Measurements from ENCODE around the gene SLC16A13. TPM values are rescaled to one million over a fixed set of nuclear protein-coding genes. Genes with fewer than 3 reads are reported as not detected.
A peak's percentile ranks its signal among the peaks of the same experiment; 100 is the strongest.

SLC16A13 gene
- total RNA-seq, 6 experiments from 2014 or later: 1.6 to 3.4 (median 1.9) TPM

DNA sequence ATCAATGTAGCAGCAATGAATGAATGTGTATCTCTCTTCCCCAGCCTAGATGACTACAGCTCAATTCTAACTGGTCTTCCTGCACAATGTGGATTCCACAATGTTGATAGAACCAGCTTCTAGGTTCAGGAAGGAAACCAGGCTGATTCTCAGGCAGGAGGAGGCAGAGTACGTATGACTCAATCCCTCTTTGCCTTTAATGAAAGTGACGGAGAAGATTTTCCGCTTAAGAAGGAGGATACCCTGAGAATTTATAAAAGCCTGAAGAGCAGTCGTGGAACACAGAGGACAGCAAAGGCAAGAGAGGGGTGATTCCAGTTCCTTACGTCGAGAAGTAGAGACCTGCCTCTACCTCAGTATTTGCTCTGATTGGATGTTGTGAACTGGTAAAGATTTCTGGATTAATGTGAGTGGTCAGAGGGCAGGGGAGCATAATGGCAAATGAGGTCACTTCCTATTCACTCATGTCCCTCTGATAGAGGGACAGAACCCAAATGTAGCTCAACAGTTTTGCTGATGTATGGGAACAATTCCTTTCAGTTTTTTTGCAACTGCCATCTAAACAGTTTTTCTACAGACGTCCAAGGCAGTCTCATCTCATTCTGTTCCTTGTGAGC is 23.1 kb downstream of the SLC16A13 start:
- DNase-seq: no peak
- Mint-ChIP-seq H3K4me3 (no peak overlapping the region), H3K4me1 (ENCODE audit: low read depth) (peaks cover 25% of the 10 kb centered on the region), H3K27me3 (ENCODE audit: insufficient read depth) (peaks cover 32% of the 10 kb centered on the region), H3K27ac (no peak overlapping the region), H3K36me3 (ENCODE audit: low read depth) (no peaks in the 10 kb centered on the region), H3K9me3 (no peaks in the 10 kb centered on the region)
- TF ChIP-seq, protein P1, sequence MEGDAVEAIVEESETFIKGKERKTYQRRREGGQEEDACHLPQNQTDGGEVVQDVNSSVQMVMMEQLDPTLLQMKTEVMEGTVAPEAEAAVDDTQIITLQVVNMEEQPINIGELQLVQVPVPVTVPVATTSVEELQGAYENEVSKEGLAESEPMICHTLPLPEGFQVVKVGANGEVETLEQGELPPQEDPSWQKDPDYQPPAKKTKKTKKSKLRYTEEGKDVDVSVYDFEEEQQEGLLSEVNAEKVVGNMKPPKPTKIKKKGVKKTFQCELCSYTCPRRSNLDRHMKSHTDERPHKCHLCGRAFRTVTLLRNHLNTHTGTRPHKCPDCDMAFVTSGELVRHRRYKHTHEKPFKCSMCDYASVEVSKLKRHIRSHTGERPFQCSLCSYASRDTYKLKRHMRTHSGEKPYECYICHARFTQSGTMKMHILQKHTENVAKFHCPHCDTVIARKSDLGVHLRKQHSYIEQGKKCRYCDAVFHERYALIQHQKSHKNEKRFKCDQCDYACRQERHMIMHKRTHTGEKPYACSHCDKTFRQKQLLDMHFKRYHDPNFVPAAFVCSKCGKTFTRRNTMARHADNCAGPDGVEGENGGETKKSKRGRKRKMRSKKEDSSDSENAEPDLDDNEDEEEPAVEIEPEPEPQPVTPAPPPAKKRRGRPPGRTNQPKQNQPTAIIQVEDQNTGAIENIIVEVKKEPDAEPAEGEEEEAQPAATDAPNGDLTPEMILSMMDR (IDR thresholded peaks at IDR 0.05): no peak

DNA sequence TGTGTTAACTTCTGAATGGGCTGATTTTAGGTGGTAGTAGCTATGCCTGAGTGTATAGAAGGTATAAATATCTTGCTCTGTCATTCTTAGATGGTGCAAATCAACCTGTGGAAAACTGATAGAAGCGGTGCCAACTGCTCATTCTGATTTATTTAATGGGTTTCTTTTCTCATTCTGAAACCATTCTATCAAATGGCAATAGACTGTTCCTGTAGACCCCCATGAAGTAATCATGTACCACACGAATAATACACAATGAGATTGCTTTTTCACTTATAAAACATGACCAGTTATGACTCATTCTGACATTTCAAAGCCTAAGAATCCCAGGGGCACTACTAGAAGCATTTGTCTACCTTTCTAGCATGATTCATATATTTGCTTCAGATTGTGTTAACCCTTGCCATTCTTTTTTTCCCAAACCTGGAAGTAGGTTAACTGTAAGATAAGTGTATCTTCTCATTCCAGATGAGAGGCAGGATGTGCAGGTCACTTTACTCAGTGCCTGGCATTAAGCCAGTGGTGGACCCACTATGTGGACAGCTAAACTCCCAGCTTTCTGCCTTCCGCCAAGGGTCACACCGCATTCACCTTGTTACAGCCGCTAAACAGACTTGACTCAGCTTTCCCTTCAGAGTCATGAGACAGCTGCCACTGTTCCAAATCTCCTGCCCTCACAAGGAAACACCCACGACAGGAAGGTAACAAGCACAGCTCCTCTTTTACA is 24.5 kb downstream of the SLC16A13 start:
- Mint-ChIP-seq H3K4me3 (no peak overlapping the region), H3K4me1 (ENCODE audit: low read depth) (peaks cover 25% of the 10 kb centered on the region), H3K9me3 (no peaks in the 10 kb centered on the region), H3K27ac (no peak overlapping the region), H3K36me3 (ENCODE audit: low read depth) (no peaks in the 10 kb centered on the region), H3K27me3 (ENCODE audit: insufficient read depth) (peaks cover 30% of the 10 kb centered on the region)
- peak; percentile 51 for DNase-seq
- TF ChIP-seq, protein P1 (IDR thresholded peaks at IDR 0.05): no peak

DNA sequence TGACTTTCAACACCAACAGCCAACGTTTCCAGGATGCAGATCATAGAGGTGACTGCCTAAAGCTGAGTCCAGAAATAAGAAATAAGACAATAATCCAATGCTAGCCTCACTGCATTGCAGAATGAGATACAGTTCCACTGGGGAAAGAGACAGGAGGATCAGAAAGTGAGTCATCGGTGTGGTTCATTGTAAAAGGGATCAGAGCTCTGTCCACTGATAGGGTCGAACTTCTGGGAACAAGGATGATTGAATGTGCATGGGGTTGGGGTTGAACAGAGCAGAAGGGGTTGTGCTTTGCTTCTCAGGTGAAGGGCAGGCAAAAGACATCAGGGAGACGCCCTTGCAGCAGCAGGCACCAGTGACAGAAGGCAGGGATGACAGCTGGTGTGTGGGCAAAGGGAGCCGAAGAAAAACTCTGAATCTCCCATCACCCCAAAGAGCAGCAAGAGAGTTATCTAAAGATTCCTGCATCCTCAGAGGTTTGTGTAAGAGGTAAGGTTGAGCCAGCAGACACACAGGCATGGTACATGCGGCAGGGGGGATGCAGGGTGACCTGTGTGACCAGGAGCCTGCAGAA is 27.8 kb downstream of the SLC16A13 start:
- peaks cover 29% of the 10 kb centered on the region for H3K27me3 Mint-ChIP-seq (ENCODE audit: insufficient read depth)
- no peak for DNase-seq
- no peak overlapping the region for H3K27ac Mint-ChIP-seq
- TF ChIP-seq, protein P1 (IDR thresholded peaks at IDR 0.05): no peak
- H3K9me3 Mint-ChIP-seq: peaks cover 10% of the 10 kb centered on the region
- H3K4me1 Mint-ChIP-seq (ENCODE audit: low read depth): peaks cover 18% of the 10 kb centered on the region
- H3K36me3 Mint-ChIP-seq (ENCODE audit: low read depth): peaks cover 8% of the 10 kb centered on the region
- no peak overlapping the region for H3K4me3 Mint-ChIP-seq

DNA sequence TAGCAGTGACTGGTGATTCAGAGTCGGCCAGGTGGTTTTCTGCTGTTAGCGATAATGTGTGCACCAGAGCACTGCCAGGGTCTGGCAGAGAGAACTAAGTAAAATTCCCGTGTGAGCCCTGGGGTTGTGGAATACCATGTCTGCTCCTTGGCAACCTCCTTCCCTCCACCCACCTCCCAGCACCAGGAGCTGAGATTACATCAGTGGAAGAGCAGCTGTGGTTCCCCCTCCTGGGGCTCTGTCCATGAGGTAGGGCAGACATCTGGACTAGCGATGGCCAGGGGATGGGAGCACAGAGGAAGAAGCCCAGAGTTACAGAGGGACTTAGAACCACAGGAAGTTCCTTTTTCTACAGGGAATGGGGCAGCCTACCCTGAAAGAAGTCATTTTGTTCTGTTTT is 28.4 kb downstream of the SLC16A13 start:
- Mint-ChIP-seq H3K4me3 (no peak overlapping the region), H3K27me3 (ENCODE audit: insufficient read depth) (peaks cover 30% of the 10 kb centered on the region), H3K4me1 (ENCODE audit: low read depth) (peaks cover 11% of the 10 kb centered on the region), H3K27ac (no peak overlapping the region), H3K9me3 (peaks cover 13% of the 10 kb centered on the region), H3K36me3 (ENCODE audit: low read depth) (peaks cover 12% of the 10 kb centered on the region)
- TF ChIP-seq, protein P1 (IDR thresholded peaks at IDR 0.05): no peak
- no peak for DNase-seq

DNA sequence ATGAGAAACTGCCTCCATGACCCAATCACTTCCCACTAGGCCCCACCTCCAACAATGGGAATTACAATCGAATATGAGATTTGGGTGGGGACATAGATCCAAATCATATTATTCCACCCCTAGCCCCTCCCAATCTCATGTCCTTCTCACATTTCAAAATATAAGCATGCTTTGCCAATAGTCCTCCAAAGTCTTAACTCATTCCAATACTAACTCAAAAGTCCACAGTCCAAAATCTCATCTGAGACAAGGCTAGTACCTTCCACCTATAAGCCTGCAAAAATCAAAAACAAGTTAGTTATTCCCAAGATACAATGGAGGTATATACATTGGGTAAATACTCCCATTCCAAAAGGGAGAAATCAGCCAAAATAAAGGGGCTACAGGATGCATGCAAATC is 31.4 kb downstream of the SLC16A13 start:
- H3K27ac Mint-ChIP-seq: no peak overlapping the region
- no peaks in the 10 kb centered on the region for H3K4me1 Mint-ChIP-seq (ENCODE audit: low read depth)
- peaks cover 13% of the 10 kb centered on the region for H3K9me3 Mint-ChIP-seq
- H3K36me3 Mint-ChIP-seq (ENCODE audit: low read depth): peaks cover 12% of the 10 kb centered on the region
- TF ChIP-seq, protein P1 (IDR thresholded peaks at IDR 0.05): no peak
- no peak overlapping the region for H3K4me3 Mint-ChIP-seq
- DNase-seq: no peak
- H3K27me3 Mint-ChIP-seq (ENCODE audit: insufficient read depth): peaks cover 45% of the 10 kb centered on the region
